HEK293 (cell line): Measurements from ENCODE around the gene LTO1.

Experiments
- CTCF ChIP-seq: fragments of 450-650 bp; formaldehyde crosslinking; IDR thresholded peaks from 2 replicates; pipeline ENCODE4 v1.5.1; 2016; ENCODE audit warnings: missing biosample characterization, missing genetic modification characterization
- REST ChIP-seq: fragments of 450-650 bp; formaldehyde crosslinking; IDR thresholded peaks from 2 replicates; pipeline ENCODE4 v1.5.1; 2016; ENCODE audit warnings: missing biosample characterization, missing genetic modification characterization
- WT1 ChIP-seq: fragments of 450-650 bp; formaldehyde crosslinking; IDR thresholded peaks from 2 replicates; pipeline ENCODE4 v1.5.1; 2016; ENCODE audit warnings: missing biosample characterization, missing genetic modification characterization
- ZNF174 ChIP-seq: fragments of 450-650 bp; formaldehyde crosslinking; IDR thresholded peaks from 2 replicates; pipeline ENCODE4 v1.5.0; 2017; ENCODE audit warnings: missing biosample characterization, mild to moderate bottlenecking, missing genetic modification characterization
- ZNF274 ChIP-seq, 2 experiments: fragments of 200-500 bp in 1 of 2; fragments of 450-650 bp in 1 of 2; sonication (Bioruptor generic) in 1 of 2; formaldehyde crosslinking in 1 of 2; IDR thresholded peaks; 2 replicates each; pipeline versions ENCODE4 v1.5.1 to v1.6.1; 2014 to 2016; ENCODE audit warnings: borderline replicate concordance in 1 of 2, inconsistent platforms in 1 of 2, low read length in 1 of 2, missing biosample characterization in 1 of 2, missing genetic modification characterization in 1 of 2
- ZNF292 ChIP-seq: fragments of 450-650 bp; formaldehyde crosslinking; IDR thresholded peaks from 2 replicates; pipeline ENCODE4 v1.5.1; 2016; ENCODE audit warnings: low read depth, missing biosample characterization, missing genetic modification characterization, borderline replicate concordance
- ZNF549 ChIP-seq: fragments of 450-650 bp; IDR thresholded peaks from 2 replicates; pipeline ENCODE4 v1.5.1; 2018; ENCODE audit warnings: missing biosample characterization, missing genetic modification characterization, mild to moderate bottlenecking, inconsistent platforms, moderate library complexity
- ZNF677 ChIP-seq: fragments of 450-650 bp; IDR thresholded peaks from 2 replicates; pipeline ENCODE4 v1.5.0; 2018; ENCODE audit warnings: missing biosample characterization, mild to moderate bottlenecking, missing genetic modification characterization, moderate library complexity
- ZNF792 ChIP-seq: fragments of 450-650 bp; formaldehyde crosslinking; IDR thresholded peaks from 2 replicates; pipeline ENCODE4 v1.5.1; 2016; ENCODE audit warnings: missing biosample characterization, missing genetic modification characterization

- no peak for TF ChIP-seq ZNF792
- TF ChIP-seq REST (tag by site-specific recombination), result no peak
- TF ChIP-seq CTCF (tag by site-specific recombination), result no peak
- TF ChIP-seq ZNF677 (tag by site-specific recombination), result no peak
- TF ChIP-seq ZNF174 (tag by site-specific recombination), result no peak
- no peak for TF ChIP-seq ZNF292 (tag by site-specific recombination)
- TF ChIP-seq ZNF274 (IDR thresholded peaks at IDR 0.05; ENCODE audit: low read length), result no peak
- no peak for TF ChIP-seq ZNF274 (tag by site-specific recombination; IDR thresholded peaks at IDR 0.05; ENCODE audit: borderline replicate concordance)
- TF ChIP-seq WT1, result no peak
- no peak for TF ChIP-seq ZNF549
Measured at GRCh38 chr11:69664901-69665300, 10.3 kb downstream of the LTO1 start.
